ENCODE results near the gene ADGRF5.

DNA sequence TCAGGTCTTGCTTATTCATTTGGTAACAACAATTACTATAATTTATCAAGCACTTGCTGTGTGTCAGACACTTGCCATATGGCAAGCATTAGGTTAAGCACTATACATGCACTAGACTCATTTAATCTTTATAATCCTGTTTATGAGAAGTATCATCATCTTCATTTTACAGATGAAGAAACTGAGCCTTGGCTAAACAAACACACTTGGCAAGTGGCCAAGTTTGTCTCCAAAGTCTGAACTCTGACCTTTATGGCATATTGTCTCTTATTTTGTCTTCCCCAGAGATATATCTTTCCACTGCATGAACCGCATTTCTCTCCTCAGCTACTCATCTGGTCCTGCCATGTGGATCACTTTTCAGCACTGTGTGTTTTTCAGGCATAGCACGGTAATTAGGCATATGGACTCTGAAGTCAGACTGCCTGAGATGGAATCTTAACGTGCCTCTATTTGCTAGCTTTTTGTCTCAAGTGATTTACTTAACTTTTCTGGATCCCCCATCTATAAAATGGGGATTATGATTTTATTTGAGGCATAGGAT is 4.7 kb downstream of the ADGRF5 start:
- TF ChIP-seq ZNF792 (tag by site-specific recombination; IDR thresholded peaks at IDR 0.05) (no peak), EGR2 (tag by site-specific recombination; IDR thresholded peaks at IDR 0.05; ENCODE audit: low read depth) (no peak), ZNF37A (tag by site-specific recombination; IDR thresholded peaks at IDR 0.05) (no peak; the same call in 1 of the 2 replicates), ZIC2 (tag by site-specific recombination; IDR thresholded peaks at IDR 0.05) (no peak), MYNN (tag by site-specific recombination; IDR thresholded peaks at IDR 0.05; ENCODE audit: borderline replicate concordance) (no peak), TCF7L2 (IDR thresholded peaks at IDR 0.05; ENCODE audit: borderline replicate concordance, low read depth, low read length) (no peak), ZBTB20 (tag by site-specific recombination; IDR thresholded peaks at IDR 0.05) (no peak), ZBTB7A (tag by site-specific recombination; IDR thresholded peaks at IDR 0.05; ENCODE audit: low read depth) (no peak), ZNF140 (tag by site-specific recombination; IDR thresholded peaks at IDR 0.05) (no peak)
- TF ChIP-seq, protein P1, sequence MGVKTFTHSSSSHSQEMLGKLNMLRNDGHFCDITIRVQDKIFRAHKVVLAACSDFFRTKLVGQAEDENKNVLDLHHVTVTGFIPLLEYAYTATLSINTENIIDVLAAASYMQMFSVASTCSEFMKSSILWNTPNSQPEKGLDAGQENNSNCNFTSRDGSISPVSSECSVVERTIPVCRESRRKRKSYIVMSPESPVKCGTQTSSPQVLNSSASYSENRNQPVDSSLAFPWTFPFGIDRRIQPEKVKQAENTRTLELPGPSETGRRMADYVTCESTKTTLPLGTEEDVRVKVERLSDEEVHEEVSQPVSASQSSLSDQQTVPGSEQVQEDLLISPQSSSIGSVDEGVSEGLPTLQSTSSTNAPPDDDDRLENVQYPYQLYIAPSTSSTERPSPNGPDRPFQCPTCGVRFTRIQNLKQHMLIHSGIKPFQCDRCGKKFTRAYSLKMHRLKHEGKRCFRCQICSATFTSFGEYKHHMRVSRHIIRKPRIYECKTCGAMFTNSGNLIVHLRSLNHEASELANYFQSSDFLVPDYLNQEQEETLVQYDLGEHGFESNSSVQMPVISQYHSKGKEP (tag by site-specific recombination; IDR thresholded peaks at IDR 0.05): peak; percentile 86
- TF ChIP-seq, protein P2, sequence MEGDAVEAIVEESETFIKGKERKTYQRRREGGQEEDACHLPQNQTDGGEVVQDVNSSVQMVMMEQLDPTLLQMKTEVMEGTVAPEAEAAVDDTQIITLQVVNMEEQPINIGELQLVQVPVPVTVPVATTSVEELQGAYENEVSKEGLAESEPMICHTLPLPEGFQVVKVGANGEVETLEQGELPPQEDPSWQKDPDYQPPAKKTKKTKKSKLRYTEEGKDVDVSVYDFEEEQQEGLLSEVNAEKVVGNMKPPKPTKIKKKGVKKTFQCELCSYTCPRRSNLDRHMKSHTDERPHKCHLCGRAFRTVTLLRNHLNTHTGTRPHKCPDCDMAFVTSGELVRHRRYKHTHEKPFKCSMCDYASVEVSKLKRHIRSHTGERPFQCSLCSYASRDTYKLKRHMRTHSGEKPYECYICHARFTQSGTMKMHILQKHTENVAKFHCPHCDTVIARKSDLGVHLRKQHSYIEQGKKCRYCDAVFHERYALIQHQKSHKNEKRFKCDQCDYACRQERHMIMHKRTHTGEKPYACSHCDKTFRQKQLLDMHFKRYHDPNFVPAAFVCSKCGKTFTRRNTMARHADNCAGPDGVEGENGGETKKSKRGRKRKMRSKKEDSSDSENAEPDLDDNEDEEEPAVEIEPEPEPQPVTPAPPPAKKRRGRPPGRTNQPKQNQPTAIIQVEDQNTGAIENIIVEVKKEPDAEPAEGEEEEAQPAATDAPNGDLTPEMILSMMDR (tag by site-specific recombination; IDR thresholded peaks at IDR 0.05): no peak
- TF ChIP-seq, protein P3, sequence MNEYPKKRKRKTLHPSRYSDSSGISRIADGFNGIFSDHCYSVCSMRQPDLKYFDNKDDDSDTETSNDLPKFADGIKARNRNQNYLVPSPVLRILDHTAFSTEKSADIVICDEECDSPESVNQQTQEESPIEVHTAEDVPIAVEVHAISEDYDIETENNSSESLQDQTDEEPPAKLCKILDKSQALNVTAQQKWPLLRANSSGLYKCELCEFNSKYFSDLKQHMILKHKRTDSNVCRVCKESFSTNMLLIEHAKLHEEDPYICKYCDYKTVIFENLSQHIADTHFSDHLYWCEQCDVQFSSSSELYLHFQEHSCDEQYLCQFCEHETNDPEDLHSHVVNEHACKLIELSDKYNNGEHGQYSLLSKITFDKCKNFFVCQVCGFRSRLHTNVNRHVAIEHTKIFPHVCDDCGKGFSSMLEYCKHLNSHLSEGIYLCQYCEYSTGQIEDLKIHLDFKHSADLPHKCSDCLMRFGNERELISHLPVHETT (tag by site-specific recombination; IDR thresholded peaks at IDR 0.05): no peak

Measured in HEK293 (cell line).